Effector memory CD4-positive, alpha-beta T cell (primary cell): Measurements from ENCODE around the gene CUEDC1.

Experiments
- DNase-seq, 3 donors: peaks; one replicate each; pipeline ENCODE4 v3.0.0-alpha.2; 2020
- H3K27ac ChIP-seq: 2 replicates; pipeline ENCODE4 v1.7.0; 2013; ENCODE audit warnings: mild to moderate bottlenecking, low read length, moderate library complexity; ENCODE audit not compliant: insufficient read depth, poor library complexity, severe bottlenecking
- H3K27me3 ChIP-seq: replicated peaks from 2 replicates; pipeline ENCODE4 v1.7.0; 2013; ENCODE audit warnings: mild to moderate bottlenecking, low read length; ENCODE audit not compliant: insufficient read depth, control insufficient read depth, poor library complexity, severe bottlenecking
- H3K36me3 ChIP-seq: 2 replicates; pipeline ENCODE4 v1.7.0; 2013; ENCODE audit warnings: mild to moderate bottlenecking, low read length, moderate library complexity; ENCODE audit not compliant: control insufficient read depth, insufficient read depth
- H3K4me1 ChIP-seq: 2 replicates; pipeline ENCODE4 v1.7.0; 2013; ENCODE audit warnings: low read length, mild to moderate bottlenecking; ENCODE audit not compliant: control insufficient read depth, insufficient read depth, poor library complexity, severe bottlenecking
- H3K4me3 ChIP-seq: 2 replicates; pipeline ENCODE4 v1.7.0; 2013; ENCODE audit warnings: low read length, low read depth, mild to moderate bottlenecking; ENCODE audit not compliant: insufficient read depth, poor library complexity, severe bottlenecking
- H3K9me3 ChIP-seq: 2 replicates; pipeline ENCODE4 v1.7.0; 2013; ENCODE audit warnings: mild to moderate bottlenecking, low read length, moderate library complexity; ENCODE audit not compliant: control insufficient read depth

CUEDC1 gene

DNA sequence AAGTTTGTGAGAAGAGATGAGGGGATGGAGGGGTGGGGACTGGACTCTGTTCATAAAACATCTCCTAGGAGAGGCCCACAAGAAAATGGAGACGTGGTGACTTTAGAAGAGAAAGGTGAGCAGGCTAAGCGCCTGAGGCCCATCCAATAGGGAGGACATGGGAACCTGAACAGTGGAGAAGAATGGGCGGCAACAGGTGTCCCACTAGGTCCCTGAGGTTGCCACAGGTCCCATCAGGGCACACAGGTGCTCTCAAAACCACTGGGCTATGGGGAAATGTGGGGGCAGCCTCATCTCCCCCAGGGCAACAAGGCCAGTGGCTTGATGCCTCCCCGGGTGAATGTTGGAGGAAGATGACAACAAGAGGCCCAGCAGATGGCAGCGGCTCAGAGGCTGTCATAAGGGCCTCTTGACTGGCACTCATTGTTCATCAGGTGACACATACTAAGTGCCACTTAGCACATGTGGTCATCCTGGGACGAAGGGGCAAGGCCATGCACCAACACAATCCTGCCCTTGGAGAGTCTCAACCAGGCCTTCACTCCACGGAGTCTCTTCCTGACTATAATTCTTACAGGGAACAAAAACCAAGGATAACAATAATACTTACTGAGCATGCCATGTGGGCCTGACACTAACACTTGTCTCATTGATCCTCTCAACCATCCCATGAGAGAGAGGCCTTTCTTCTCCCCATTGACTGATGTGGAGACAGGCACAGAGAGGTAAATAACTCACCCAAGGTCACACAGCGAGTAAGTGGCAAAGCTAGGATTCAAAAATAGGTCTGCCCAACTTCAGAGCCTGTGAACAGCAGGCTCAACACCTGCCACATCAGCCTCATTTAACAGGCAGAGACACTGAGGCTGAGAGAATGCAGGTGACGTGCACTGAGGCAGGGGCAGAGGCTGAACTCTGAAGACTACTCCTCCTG is 38.0 kb downstream of the CUEDC1 start:
- Histone ChIP-seq H3K4me1 (no peaks in the 10 kb centered on the region), H3K36me3 (no peaks in the 10 kb centered on the region), H3K9me3 (no peaks in the 10 kb centered on the region), H3K4me3 (no peak overlapping the region), H3K27me3 (no peaks in the 10 kb centered on the region), H3K27ac (no peak overlapping the region)
- no peak for DNase-seq

DNA sequence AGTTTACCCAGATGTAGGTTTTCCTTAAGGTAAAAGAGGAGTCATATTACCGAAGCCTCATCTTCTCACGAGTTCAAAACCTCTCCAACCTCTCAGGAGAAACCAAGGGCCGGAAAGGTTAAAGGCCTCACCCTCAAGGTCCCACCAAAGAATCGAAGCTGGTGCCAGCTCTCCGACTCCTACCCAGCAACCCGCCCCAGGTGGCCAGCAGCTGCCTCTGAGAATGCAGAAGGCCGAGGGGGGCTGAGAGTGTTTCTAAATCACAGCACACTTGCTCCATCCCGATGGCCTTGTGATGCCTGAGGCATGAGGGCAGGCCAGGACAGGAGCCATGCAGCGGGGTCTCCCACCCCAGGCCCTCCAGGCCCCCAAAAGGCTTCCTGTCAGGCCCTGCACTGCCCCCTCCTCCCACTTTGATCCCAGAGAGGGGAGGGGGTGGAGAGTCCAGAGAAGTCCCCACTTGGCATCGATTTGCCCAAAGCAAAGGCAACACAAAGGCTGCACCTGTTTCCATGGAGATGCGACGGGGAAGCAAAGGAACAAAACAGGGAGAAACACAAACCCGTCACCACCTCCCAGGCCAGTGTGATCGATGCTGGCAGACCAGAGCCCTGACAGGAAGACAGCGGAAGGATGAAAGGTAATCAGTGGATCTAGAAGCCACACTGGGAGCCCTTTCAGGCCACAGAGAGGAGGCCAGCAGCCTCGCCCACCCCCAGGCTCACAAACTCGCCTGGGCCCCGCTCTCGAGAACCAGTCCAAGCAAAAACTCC is 39.0 kb downstream of the CUEDC1 start:
- Histone ChIP-seq H3K9me3 (no peaks in the 10 kb centered on the region), H3K27ac (no peak overlapping the region)
- DNase-seq: no peak

GRCh38 chr17:57915544-57915943 is 39.7 kb downstream of the CUEDC1 start:
- no peak for DNase-seq
- no peak overlapping the region for H3K4me3 ChIP-seq
- no peaks in the 10 kb centered on the region for H3K4me1 ChIP-seq
- no peaks in the 10 kb centered on the region for H3K27me3 ChIP-seq
- no peaks in the 10 kb centered on the region for H3K36me3 ChIP-seq
- H3K27ac ChIP-seq: no peak overlapping the region
- no peaks in the 10 kb centered on the region for H3K9me3 ChIP-seq

More for the DNA sequence above, 39.0 kb downstream of the CUEDC1 start:
- H3K36me3 ChIP-seq: no peaks in the 10 kb centered on the region
- H3K4me1 ChIP-seq: no peaks in the 10 kb centered on the region
- no peak overlapping the region for H3K4me3 ChIP-seq
- no peaks in the 10 kb centered on the region for H3K27me3 ChIP-seq

DNA sequence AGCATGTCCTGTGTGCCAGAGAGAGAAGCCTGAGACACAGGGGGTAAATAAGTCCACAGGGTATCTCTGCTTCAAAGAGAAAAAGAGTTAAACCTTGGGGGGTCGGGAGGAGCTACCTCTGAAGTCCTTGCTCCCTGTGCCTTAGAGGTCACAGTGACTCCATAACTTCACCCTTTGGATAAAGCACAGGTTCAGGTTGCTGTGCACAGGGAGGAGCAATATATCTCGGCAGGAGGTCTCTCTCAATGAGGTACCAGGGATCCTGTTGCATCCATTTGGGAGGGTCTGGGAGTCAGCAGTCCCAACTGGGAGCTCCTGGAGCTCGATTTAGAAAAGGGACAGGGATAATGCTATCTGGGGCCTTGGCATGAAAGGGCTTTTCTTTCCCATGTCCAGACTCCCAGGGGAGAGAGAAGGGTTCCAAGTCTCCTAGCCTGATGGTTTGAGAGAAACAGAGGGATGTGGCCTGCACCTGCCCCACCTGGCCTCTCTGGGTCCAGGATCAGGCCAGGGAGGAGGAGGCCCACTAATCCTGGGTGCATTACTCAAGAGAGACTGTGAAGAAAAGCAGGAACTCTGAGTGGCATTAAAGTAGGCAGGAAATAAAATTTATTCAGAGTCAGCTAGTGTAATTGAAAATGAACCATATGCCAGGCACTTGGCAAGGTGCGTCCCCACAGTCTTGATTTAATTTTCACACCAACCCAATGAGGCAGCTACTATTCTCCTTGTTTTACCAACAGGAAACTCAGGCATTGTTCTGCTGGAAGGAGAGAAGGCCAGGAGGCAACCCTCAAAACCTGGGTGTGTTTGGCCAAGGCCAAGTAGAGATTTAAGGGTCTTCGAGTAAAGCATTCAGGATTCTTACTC is 40.7 kb downstream of the CUEDC1 start:
- H3K27me3 ChIP-seq: no peaks in the 10 kb centered on the region
- no peaks in the 10 kb centered on the region for H3K4me1 ChIP-seq
- H3K9me3 ChIP-seq: no peaks in the 10 kb centered on the region
- no peak for DNase-seq
- H3K4me3 ChIP-seq: no peak overlapping the region
- H3K36me3 ChIP-seq: no peaks in the 10 kb centered on the region
- H3K27ac ChIP-seq: no peak overlapping the region

DNA sequence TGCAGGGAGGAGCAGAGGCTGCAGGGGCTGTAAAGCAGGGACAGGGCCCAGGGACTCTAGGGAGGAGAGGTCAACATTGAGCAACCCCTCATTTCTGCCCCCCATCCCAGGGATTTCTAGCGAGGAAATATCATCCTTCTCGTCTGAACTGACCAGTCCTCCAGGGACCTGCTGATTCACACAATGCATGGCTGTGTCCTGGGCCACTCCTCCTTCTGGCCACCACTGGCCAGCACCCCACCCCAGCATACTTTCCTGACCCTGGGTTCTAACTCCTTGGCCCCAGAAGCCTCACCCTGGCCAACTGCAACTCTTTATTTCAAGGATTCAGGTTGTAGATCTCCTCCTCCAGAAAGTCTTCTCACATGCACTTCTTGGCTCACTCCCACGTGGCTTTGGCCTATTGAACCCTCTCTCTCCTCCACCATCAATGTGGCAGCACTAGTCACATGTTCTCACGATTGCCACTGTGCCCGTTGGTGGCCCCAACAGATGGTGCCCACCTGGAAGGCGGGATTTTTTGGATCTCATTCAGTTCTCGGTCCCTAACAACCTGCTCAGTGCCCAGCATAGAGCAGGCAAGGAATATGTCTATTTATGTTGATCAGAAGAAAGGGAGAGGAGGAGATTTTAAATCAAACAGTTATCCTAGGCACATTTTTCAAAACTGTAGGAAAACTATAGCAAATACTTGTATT is 41.5 kb downstream of the CUEDC1 start:
- H3K9me3 ChIP-seq: no peaks in the 10 kb centered on the region
- no peaks in the 10 kb centered on the region for H3K36me3 ChIP-seq
- no peak for DNase-seq
- H3K4me1 ChIP-seq: no peaks in the 10 kb centered on the region
- H3K27me3 ChIP-seq: no peaks in the 10 kb centered on the region
- H3K27ac ChIP-seq: no peak overlapping the region
- no peak overlapping the region for H3K4me3 ChIP-seq

GRCh38 chr17:57911834-57912673 is 43.2 kb downstream of the CUEDC1 start:
- H3K4me3 ChIP-seq: no peak overlapping the region
- H3K4me1 ChIP-seq: no peaks in the 10 kb centered on the region
- no peak overlapping the region for H3K27ac ChIP-seq
- H3K36me3 ChIP-seq: no peaks in the 10 kb centered on the region
- DNase-seq: no peak
- no peaks in the 10 kb centered on the region for H3K9me3 ChIP-seq
- no peaks in the 10 kb centered on the region for H3K27me3 ChIP-seq

DNA sequence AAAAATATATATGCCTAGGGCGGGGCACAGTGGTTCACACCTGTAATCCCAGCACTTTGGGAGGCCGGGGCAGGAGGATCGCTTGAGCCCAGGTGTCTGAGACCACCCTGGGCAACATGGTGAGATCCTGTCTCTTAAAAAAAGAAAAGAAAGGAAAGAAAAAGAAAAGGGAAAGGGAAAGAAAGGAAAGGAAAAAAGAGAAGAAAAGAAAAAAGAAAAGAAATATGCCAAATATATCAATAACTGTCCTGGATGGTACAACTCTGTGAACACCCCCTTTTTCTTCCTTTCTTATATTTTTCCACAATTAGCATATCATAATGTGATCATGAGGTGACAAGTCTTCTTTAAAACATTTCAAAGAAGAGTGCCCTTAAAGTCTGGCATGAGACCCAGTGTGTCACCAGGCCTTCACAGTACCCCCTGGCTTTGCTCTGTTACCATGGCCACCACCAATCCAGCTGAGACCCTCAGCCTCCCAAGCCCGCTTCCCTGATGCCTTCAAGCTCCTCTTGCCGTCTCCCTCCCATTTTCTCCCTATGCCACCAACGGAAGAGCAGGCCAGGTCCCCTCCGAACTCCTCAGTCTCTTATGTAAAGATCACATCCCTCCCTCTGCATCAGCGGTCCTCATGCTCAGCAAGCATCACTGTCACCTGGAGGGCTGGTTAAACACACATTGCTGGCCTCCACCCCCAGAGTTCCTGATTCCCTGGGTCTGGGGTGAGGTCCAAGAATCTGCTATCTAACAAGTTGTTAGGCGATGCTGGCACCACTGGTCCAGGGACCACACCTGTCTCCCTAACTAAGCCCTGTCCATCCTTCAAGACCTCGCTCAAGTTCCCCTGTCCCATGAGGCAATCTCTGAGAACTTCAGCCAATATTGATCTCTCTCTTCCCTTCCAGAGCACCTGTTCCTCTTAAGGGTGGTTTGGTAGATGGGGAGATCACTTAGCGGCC is 44.5 kb downstream of the CUEDC1 start:
- H3K4me3 ChIP-seq: no peak overlapping the region
- no peaks in the 10 kb centered on the region for H3K9me3 ChIP-seq
- H3K27me3 ChIP-seq: no peaks in the 10 kb centered on the region
- H3K4me1 ChIP-seq: no peaks in the 10 kb centered on the region
- no peak for DNase-seq
- H3K36me3 ChIP-seq: no peaks in the 10 kb centered on the region
- H3K27ac ChIP-seq: no peak overlapping the region

DNA sequence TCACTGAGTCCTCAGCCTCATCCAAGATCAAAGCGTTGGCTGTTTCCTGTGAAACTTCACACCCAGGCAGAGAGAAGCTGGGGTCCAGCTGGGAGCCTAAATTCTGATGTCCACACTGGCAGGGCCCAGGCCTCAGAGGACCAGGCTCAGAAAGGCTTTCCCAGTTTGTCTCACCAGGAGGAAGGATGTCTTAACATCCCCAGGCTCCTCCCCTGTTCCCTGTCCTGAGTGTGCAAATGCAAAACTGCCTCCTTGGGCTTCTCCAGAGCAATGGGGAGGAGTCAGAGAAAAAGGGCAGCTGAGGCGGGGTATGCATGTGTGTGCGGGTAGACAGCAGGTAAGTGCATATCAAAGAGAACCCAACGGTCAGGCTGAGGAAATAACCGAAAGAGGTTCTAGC is 45.7 kb downstream of the CUEDC1 start:
- Histone ChIP-seq H3K27me3 (no peaks in the 10 kb centered on the region), H3K4me3 (no peak overlapping the region), H3K27ac (no peak overlapping the region), H3K4me1 (no peaks in the 10 kb centered on the region), H3K9me3 (no peaks in the 10 kb centered on the region), H3K36me3 (no peaks in the 10 kb centered on the region)
- no peak for DNase-seq
